ENCODE results near the gene PACSIN2.

DNA sequence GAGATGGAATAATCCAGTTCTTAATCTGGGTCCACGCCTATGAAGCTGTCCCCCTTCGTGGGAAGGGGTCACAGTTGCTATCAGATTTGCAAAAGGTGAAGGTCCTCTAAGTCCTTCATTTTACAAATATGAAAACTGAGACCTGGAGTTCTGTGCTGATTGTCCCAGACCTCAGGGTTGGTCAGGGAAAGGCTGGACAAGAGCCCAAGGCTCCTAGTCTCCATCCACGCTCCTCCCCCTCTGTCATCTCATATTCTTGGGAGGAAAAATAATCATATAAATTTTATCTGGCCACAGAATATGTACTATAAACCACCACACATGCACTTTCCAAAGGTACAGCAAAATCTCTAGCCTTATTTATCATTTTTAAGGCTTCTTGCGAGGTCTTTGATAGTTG lies 5.5 kb downstream of the PACSIN2 start:
- TF ChIP-seq, protein P1, sequence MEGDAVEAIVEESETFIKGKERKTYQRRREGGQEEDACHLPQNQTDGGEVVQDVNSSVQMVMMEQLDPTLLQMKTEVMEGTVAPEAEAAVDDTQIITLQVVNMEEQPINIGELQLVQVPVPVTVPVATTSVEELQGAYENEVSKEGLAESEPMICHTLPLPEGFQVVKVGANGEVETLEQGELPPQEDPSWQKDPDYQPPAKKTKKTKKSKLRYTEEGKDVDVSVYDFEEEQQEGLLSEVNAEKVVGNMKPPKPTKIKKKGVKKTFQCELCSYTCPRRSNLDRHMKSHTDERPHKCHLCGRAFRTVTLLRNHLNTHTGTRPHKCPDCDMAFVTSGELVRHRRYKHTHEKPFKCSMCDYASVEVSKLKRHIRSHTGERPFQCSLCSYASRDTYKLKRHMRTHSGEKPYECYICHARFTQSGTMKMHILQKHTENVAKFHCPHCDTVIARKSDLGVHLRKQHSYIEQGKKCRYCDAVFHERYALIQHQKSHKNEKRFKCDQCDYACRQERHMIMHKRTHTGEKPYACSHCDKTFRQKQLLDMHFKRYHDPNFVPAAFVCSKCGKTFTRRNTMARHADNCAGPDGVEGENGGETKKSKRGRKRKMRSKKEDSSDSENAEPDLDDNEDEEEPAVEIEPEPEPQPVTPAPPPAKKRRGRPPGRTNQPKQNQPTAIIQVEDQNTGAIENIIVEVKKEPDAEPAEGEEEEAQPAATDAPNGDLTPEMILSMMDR (conservative IDR thresholded peaks at IDR 0.05; ENCODE audit: low read depth in 2 of 2) = no peak
- no peak for TF ChIP-seq POLR2AphosphoS5 (IDR thresholded peaks at IDR 0.05; ENCODE audit: low read depth)
- TF ChIP-seq EZH2phosphoT487 (IDR thresholded peaks at IDR 0.05; ENCODE audit: unreplicated experiment) = no peak
- TF ChIP-seq, protein P2, sequence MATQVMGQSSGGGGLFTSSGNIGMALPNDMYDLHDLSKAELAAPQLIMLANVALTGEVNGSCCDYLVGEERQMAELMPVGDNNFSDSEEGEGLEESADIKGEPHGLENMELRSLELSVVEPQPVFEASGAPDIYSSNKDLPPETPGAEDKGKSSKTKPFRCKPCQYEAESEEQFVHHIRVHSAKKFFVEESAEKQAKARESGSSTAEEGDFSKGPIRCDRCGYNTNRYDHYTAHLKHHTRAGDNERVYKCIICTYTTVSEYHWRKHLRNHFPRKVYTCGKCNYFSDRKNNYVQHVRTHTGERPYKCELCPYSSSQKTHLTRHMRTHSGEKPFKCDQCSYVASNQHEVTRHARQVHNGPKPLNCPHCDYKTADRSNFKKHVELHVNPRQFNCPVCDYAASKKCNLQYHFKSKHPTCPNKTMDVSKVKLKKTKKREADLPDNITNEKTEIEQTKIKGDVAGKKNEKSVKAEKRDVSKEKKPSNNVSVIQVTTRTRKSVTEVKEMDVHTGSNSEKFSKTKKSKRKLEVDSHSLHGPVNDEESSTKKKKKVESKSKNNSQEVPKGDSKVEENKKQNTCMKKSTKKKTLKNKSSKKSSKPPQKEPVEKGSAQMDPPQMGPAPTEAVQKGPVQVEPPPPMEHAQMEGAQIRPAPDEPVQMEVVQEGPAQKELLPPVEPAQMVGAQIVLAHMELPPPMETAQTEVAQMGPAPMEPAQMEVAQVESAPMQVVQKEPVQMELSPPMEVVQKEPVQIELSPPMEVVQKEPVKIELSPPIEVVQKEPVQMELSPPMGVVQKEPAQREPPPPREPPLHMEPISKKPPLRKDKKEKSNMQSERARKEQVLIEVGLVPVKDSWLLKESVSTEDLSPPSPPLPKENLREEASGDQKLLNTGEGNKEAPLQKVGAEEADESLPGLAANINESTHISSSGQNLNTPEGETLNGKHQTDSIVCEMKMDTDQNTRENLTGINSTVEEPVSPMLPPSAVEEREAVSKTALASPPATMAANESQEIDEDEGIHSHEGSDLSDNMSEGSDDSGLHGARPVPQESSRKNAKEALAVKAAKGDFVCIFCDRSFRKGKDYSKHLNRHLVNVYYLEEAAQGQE (IDR thresholded peaks at IDR 0.05; ENCODE audit: unreplicated experiment) = no peak
- TF ChIP-seq, protein P3, sequence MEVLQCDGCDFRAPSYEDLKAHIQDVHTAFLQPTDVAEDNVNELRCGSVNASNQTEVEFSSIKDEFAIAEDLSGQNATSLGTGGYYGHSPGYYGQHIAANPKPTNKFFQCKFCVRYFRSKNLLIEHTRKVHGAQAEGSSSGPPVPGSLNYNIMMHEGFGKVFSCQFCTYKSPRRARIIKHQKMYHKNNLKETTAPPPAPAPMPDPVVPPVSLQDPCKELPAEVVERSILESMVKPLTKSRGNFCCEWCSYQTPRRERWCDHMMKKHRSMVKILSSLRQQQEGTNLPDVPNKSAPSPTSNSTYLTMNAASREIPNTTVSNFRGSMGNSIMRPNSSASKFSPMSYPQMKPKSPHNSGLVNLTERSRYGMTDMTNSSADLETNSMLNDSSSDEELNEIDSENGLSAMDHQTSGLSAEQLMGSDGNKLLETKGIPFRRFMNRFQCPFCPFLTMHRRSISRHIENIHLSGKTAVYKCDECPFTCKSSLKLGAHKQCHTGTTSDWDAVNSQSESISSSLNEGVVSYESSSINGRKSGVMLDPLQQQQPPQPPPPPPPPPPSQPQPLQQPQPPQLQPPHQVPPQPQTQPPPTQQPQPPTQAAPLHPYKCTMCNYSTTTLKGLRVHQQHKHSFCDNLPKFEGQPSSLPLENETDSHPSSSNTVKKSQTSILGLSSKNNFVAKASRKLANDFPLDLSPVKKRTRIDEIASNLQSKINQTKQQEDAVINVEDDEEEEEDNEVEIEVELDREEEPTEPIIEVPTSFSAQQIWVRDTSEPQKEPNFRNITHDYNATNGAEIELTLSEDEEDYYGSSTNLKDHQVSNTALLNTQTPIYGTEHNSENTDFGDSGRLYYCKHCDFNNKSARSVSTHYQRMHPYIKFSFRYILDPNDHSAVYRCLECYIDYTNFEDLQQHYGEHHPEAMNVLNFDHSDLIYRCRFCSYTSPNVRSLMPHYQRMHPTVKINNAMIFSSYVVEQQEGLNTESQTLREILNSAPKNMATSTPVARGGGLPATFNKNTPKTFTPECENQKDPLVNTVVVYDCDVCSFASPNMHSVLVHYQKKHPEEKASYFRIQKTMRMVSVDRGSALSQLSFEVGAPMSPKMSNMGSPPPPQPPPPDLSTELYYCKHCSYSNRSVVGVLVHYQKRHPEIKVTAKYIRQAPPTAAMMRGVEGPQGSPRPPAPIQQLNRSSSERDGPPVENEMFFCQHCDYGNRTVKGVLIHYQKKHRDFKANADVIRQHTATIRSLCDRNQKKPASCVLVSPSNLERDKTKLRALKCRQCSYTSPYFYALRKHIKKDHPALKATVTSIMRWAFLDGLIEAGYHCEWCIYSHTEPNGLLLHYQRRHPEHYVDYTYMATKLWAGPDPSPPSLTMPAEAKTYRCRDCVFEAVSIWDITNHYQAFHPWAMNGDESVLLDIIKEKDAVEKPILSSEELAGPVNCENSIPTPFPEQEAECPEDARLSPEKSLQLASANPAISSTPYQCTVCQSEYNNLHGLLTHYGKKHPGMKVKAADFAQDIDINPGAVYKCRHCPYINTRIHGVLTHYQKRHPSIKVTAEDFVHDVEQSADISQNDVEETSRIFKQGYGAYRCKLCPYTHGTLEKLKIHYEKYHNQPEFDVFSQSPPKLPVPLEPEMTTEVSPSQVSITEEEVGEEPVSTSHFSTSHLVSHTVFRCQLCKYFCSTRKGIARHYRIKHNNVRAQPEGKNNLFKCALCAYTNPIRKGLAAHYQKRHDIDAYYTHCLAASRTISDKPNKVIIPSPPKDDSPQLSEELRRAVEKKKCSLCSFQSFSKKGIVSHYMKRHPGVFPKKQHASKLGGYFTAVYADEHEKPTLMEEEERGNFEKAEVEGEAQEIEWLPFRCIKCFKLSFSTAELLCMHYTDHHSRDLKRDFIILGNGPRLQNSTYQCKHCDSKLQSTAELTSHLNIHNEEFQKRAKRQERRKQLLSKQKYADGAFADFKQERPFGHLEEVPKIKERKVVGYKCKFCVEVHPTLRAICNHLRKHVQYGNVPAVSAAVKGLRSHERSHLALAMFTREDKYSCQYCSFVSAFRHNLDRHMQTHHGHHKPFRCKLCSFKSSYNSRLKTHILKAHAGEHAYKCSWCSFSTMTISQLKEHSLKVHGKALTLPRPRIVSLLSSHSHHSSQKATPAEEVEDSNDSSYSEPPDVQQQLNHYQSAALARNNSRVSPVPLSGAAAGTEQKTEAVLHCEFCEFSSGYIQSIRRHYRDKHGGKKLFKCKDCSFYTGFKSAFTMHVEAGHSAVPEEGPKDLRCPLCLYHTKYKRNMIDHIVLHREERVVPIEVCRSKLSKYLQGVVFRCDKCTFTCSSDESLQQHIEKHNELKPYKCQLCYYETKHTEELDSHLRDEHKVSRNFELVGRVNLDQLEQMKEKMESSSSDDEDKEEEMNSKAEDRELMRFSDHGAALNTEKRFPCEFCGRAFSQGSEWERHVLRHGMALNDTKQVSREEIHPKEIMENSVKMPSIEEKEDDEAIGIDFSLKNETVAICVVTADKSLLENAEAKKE (CRISPR knock-in tag; IDR thresholded peaks at IDR 0.05) = no peak
- TF ChIP-seq EZH2 (IDR thresholded peaks at IDR 0.05; ENCODE audit: low read depth, unreplicated experiment) = no peak
- TF ChIP-seq ZNF114 (CRISPR knock-in tag; IDR thresholded peaks at IDR 0.05) = no peak

Measured in GM23338 (cell line).